HUES6 (cell line): Measurements from ENCODE around the gene PLA2G4D.
A peak's percentile ranks its signal among the peaks of the same experiment; 100 is the strongest.

Experiments
- H3K27ac ChIP-seq: 2 replicates; pipeline ENCODE4 v1.7.0; 2013; ENCODE audit warnings: low read depth, mild to moderate bottlenecking, low read length, inconsistent platforms
- H3K27me3 ChIP-seq: 2 replicates; pipeline ENCODE4 v1.6.1; 2013; ENCODE audit warnings: low read length; ENCODE audit not compliant: control insufficient read depth, insufficient read depth
- H3K36me3 ChIP-seq: 2 replicates; pipeline ENCODE4 v1.6.1; 2013; ENCODE audit warnings: low read length; ENCODE audit not compliant: control insufficient read depth, insufficient read depth
- H3K4me1 ChIP-seq: 2 replicates; pipeline ENCODE4 v1.6.1; 2013; ENCODE audit warnings: low read length; ENCODE audit not compliant: control insufficient read depth, insufficient read depth
- H3K4me3 ChIP-seq: 2 replicates; pipeline ENCODE4 v1.5.1; 2013; ENCODE audit warnings: low read depth, low read length
- H3K9ac ChIP-seq: one replicate; pipeline ENCODE4 v1.6.1; 2013; ENCODE audit warnings: mild to moderate bottlenecking, low read length
- H3K9me3 ChIP-seq: 2 replicates; pipeline ENCODE4 v1.6.1; 2013; ENCODE audit warnings: low read depth, low read length; ENCODE audit not compliant: control insufficient read depth, insufficient read depth

Gene PLA2G4D

GRCh38 chr15:42062284-42062806 lies 32.0 kb downstream of the PLA2G4D start:
- no peaks in the 10 kb centered on the region for H3K27me3 ChIP-seq
- H3K4me1 ChIP-seq: no peaks in the 10 kb centered on the region; the same call in 1 of the 2 replicates

GRCh38 chr15:42060797-42061196 lies 33.6 kb downstream of the PLA2G4D start:
- Histone ChIP-seq H3K27me3 (0 out of 2 replicates have a peak, but pooled peaks cover 5% of the 10 kb centered on the region), H3K9me3 (no peaks in the 10 kb centered on the region), H3K4me1 (peaks cover 5% of the 10 kb centered on the region), H3K27ac (no peak overlapping the region), H3K36me3 (no peaks in the 10 kb centered on the region), H3K4me3 (no peak overlapping the region), H3K9ac (no peak overlapping the region)

More at GRCh38 chr15:42062284-42062806, 32.0 kb downstream of the PLA2G4D start:
- no peaks in the 10 kb centered on the region for H3K9me3 ChIP-seq
- no peak overlapping the region for H3K4me3 ChIP-seq
- no peaks in the 10 kb centered on the region for H3K36me3 ChIP-seq
- no peak overlapping the region for H3K27ac ChIP-seq
- no peak overlapping the region for H3K9ac ChIP-seq

GRCh38 chr15:42060477-42060763 lies 33.9 kb downstream of the PLA2G4D start:
- H3K9ac ChIP-seq: no peak overlapping the region

GRCh38 chr15:42059661-42060476 lies 34.5 kb downstream of the PLA2G4D start:
- no peak overlapping the region for H3K27ac ChIP-seq
- no peak overlapping the region for H3K9ac ChIP-seq
- H3K4me1 ChIP-seq: peaks cover 5% of the 10 kb centered on the region
- H3K9me3 ChIP-seq: no peaks in the 10 kb centered on the region
- no peak overlapping the region for H3K4me3 ChIP-seq
- 0 out of 2 replicates have a peak, but pooled peaks cover 5% of the 10 kb centered on the region for H3K27me3 ChIP-seq
- H3K36me3 ChIP-seq: no peaks in the 10 kb centered on the region

More at GRCh38 chr15:42060477-42060763, 33.9 kb downstream of the PLA2G4D start:
- Histone ChIP-seq H3K27me3 (0 out of 2 replicates have a peak, but pooled peaks cover 5% of the 10 kb centered on the region), H3K4me3 (no peak overlapping the region), H3K9me3 (no peaks in the 10 kb centered on the region), H3K36me3 (no peaks in the 10 kb centered on the region), H3K4me1 (peaks cover 5% of the 10 kb centered on the region), H3K27ac (no peak overlapping the region)

- Histone ChIP-seq H3K27me3 (0 out of 2 replicates have a peak, but pooled peaks cover 5% of the 10 kb centered on the region), H3K27ac (no peak overlapping the region), H3K9ac (no peak overlapping the region), H3K4me3 (no peak overlapping the region), H3K36me3 (no peaks in the 10 kb centered on the region), H3K9me3 (no peaks in the 10 kb centered on the region), H3K4me1 (peaks cover 5% of the 10 kb centered on the region)
Measured at GRCh38 chr15:42058791-42059190, 35.6 kb downstream of the PLA2G4D start.

- Histone ChIP-seq H3K4me3 (peak overlapping the region; percentile 16; the same call in 1 of the 2 replicates), H3K27ac (no peak overlapping the region), H3K27me3 (0 out of 2 replicates have a peak, but pooled peaks cover 5% of the 10 kb centered on the region), H3K9ac (no peak overlapping the region), H3K4me1 (peaks cover 5% of the 10 kb centered on the region), H3K36me3 (no peaks in the 10 kb centered on the region), H3K9me3 (no peaks in the 10 kb centered on the region)
Measured at GRCh38 chr15:42057799-42058646, 36.3 kb downstream of the PLA2G4D start.

GRCh38 chr15:42056934-42057798 lies 37.2 kb downstream of the PLA2G4D start:
- H3K27me3 ChIP-seq: 0 out of 2 replicates have a peak, but pooled peaks cover 5% of the 10 kb centered on the region
- no peak overlapping the region for H3K9ac ChIP-seq
- peaks cover 5% of the 10 kb centered on the region for H3K4me1 ChIP-seq
- no peak overlapping the region for H3K27ac ChIP-seq
- H3K36me3 ChIP-seq: no peaks in the 10 kb centered on the region
- H3K4me3 ChIP-seq: peak overlapping the region; percentile 28
- H3K9me3 ChIP-seq: no peaks in the 10 kb centered on the region

- no peak overlapping the region for H3K27ac ChIP-seq
- H3K36me3 ChIP-seq: no peaks in the 10 kb centered on the region
- H3K27me3 ChIP-seq: 0 out of 2 replicates have a peak, but pooled peaks cover 5% of the 10 kb centered on the region
- H3K4me1 ChIP-seq: peaks cover 8% of the 10 kb centered on the region
- no peak overlapping the region for H3K9ac ChIP-seq
- no peaks in the 10 kb centered on the region for H3K9me3 ChIP-seq
- H3K4me3 ChIP-seq: no peak overlapping the region
Measured at GRCh38 chr15:42053914-42054313, 40.4 kb downstream of the PLA2G4D start.

- H3K36me3 ChIP-seq: no peaks in the 10 kb centered on the region
- peaks cover 13% of the 10 kb centered on the region for H3K4me1 ChIP-seq
- H3K9me3 ChIP-seq: no peaks in the 10 kb centered on the region
- 0 out of 2 replicates have a peak, but pooled peaks cover 5% of the 10 kb centered on the region for H3K27me3 ChIP-seq
- no peak overlapping the region for H3K27ac ChIP-seq
- H3K4me3 ChIP-seq: no peak overlapping the region
- H3K9ac ChIP-seq: no peak overlapping the region
Measured at GRCh38 chr15:42053010-42053409, 41.4 kb downstream of the PLA2G4D start.

GRCh38 chr15:42050484-42051255 lies 43.7 kb downstream of the PLA2G4D start:
- no peak overlapping the region for H3K4me3 ChIP-seq
- peaks cover 9% of the 10 kb centered on the region for H3K4me1 ChIP-seq
- no peak overlapping the region for H3K9ac ChIP-seq
- H3K36me3 ChIP-seq: no peaks in the 10 kb centered on the region
- no peak overlapping the region for H3K27ac ChIP-seq
- no peaks in the 10 kb centered on the region for H3K9me3 ChIP-seq
- H3K27me3 ChIP-seq: no peaks in the 10 kb centered on the region
